ENCODE data around the gene IL17B.

IL17B gene

GRCh38 chr5:149355688-149356087, 23.4 kb downstream of the IL17B start:
- DNase-seq = no peak

GRCh38 chr5:149353911-149354310, 25.2 kb downstream of the IL17B start:
- no peak for DNase-seq

- no peak for DNase-seq
Measured at GRCh38 chr5:149352169-149352568, 26.9 kb downstream of the IL17B start.

- DNase-seq = no peak
Measured at GRCh38 chr5:149349382-149349781, 29.7 kb downstream of the IL17B start.

- DNase-seq = no peak
Measured at GRCh38 chr5:149348518-149348917, 30.6 kb downstream of the IL17B start.

GRCh38 chr5:149345892-149346222, 33.2 kb downstream of the IL17B start:
- DNase-seq = no peak

GRCh38 chr5:149345147-149345891, 33.8 kb downstream of the IL17B start, which contains the start of gene GRPEL2:
TSS of gene GRPEL2 (plus strand) at chr5:149345499. CDS start at chr5:149345540, 41 bp downstream.
- peak; percentile 92 for DNase-seq

GRCh38 chr5:149344151-149344550, 34.9 kb downstream of the IL17B start:
- no peak for DNase-seq

- DNase-seq = no peak
Measured at GRCh38 chr5:149341876-149342275, 37.2 kb downstream of the IL17B start.

GRCh38 chr5:149340920-149341319, 38.2 kb downstream of the IL17B start:
- no peak for DNase-seq

- no peak for DNase-seq
Measured at GRCh38 chr5:149338364-149338763, 40.7 kb downstream of the IL17B start.

- no peak for DNase-seq
Measured at GRCh38 chr5:149337736-149338135, 41.4 kb downstream of the IL17B start.

- DNase-seq = no peak
Measured at GRCh38 chr5:149333711-149334443, 45.2 kb downstream of the IL17B start.

GRCh38 chr5:149328177-149328576, 50.9 kb downstream of the IL17B start:
- DNase-seq = no peak

GRCh38 chr5:149326611-149327010, 52.5 kb downstream of the IL17B start:
- no peak for DNase-seq

- no peak for DNase-seq
Measured at GRCh38 chr5:149325894-149326293, 53.2 kb downstream of the IL17B start.

GRCh38 chr5:149325166-149325735, 53.8 kb downstream of the IL17B start:
- no peak for DNase-seq

- DNase-seq = no peak
Measured at GRCh38 chr5:149324641-149325040, 54.5 kb downstream of the IL17B start.

All from CD4-positive, alpha-beta T cell treated with Interleukin-15 for 1 hour (primary cell).